K562 (cell line): ENCODE measurements around the gene SLC25A4. TPM values are rescaled to one million over a fixed set of nuclear protein-coding genes. Genes with fewer than 3 reads are reported as not detected.
A peak's percentile ranks its signal among the peaks of the same experiment; 100 is the strongest.

Experiments used
- CTBP1 ChIP-seq: fragments of 450-650 bp; IDR thresholded peaks from 2 replicates; pipeline ENCODE4 v1.6.1; 2016; ENCODE audit warnings: borderline replicate concordance
- KDM1A ChIP-seq, 2 experiments: fragments of 450-650 bp; IDR thresholded peaks; 2 replicates each; pipeline ENCODE4 v1.6.1; 2016; ENCODE audit warnings: mild to moderate bottlenecking in 2 of 2
- LCOR ChIP-seq: sonication (generic); formaldehyde crosslinking; IDR thresholded peaks from 2 replicates; pipeline ENCODE4 v1.8.0; 2022; ENCODE audit warnings: mild to moderate bottlenecking, missing genetic modification reagents
- NFE2 ChIP-seq: IDR thresholded peaks from 2 replicates; pipeline ENCODE4 v1.6.1; 2014; ENCODE audit warnings: antibody characterized with exemption, low read depth
- NFYB ChIP-seq: IDR thresholded peaks from 2 replicates; pipeline ENCODE4 v1.6.1; 2011; ENCODE audit warnings: mild to moderate bottlenecking, moderate library complexity; ENCODE audit not compliant: insufficient read length; ENCODE audit errors: extremely low read depth
- SNIP1 ChIP-seq: fragments of 450-650 bp; IDR thresholded peaks from 2 replicates; pipeline ENCODE4 v1.7.1; 2017; ENCODE audit warnings: low read depth, mild to moderate bottlenecking
- SOX6 ChIP-seq: fragments of 450-650 bp; IDR thresholded peaks from 2 replicates; pipeline ENCODE4 v1.6.1; 2014; ENCODE audit warnings: mild to moderate bottlenecking
- polyA plus RNA-seq, 8 experiments: library from polyadenylated mRNA; depleted of rRNA in 4 of 8; stranded (reverse) in 5 of 8; unstranded in 3 of 8; fragments of >200 nt; fragmentation: Nextera tagmentation in 2 of 8; fragmentation: Illumina TruSeq in 1 of 8; extraction: Ambion mirVana in 2 of 8; extraction: Trizol in 1 of 8; gene quantifications; 2 replicates each; pipeline versions ENCODE4 v1.2.1 to v1.2.3, GENCODE V29; 2011 to 2014; ENCODE audit warnings: inconsistent platforms in 1 of 8, missing spikeins in 1 of 8
- total RNA-seq, 7 experiments: library from RNA; depleted of rRNA in 6 of 7; stranded (reverse); fragments of >200 nt in 6 of 7; fragmentation: Illumina TruSeq in 2 of 7; extraction: Trizol in 2 of 7; gene quantifications; 2 replicates each; pipeline versions ENCODE4 v1.2.1 to v1.2.3, GENCODE V29; 2011 to 2021; ENCODE audit warnings: low replicate concordance in 1 of 7
- TF ChIP-seq, protein P1 (sequence below): fragments of 450-650 bp; formaldehyde crosslinking; IDR thresholded peaks from 2 replicates; pipeline ENCODE4 v1.4.0; 2022; ENCODE audit warnings: mild to moderate bottlenecking, moderate library complexity
- TF ChIP-seq, protein P2 (sequence below): fragments of 250-450 bp; sonication (Bioruptor Pico); IDR thresholded peaks from 2 replicates; pipeline ENCODE4 v1.4.0; 2020
- TF ChIP-seq, protein P3 (sequence below): fragments of 450-650 bp; IDR thresholded peaks from 2 replicates; pipeline ENCODE4 v1.6.1; 2016; ENCODE audit warnings: mild to moderate bottlenecking
- TF ChIP-seq, protein P4 (sequence below), 3 experiments: IDR thresholded peaks in 2 of 3; conservative IDR thresholded peaks in 1 of 3; 2 replicates each; pipeline ENCODE4 v1.5.1; 2011 to 2012; ENCODE audit warnings: low read length in 3 of 3, mild to moderate bottlenecking in 3 of 3, control low read depth in 2 of 3, improper control_type of control experiment in 1 of 3, inconsistent platforms in 1 of 3, low read depth in 1 of 3, mixed read lengths in 1 of 3, moderate library complexity in 1 of 3; ENCODE audit not compliant: insufficient read depth in 2 of 3
- TF ChIP-seq, protein P5 (sequence below): conservative IDR thresholded peaks from 2 replicates; pipeline ENCODE4 v1.6.1; 2011; ENCODE audit warnings: low read depth, mild to moderate bottlenecking, low read length; ENCODE audit not compliant: control insufficient read depth

The SLC25A4 gene
- total and polyA plus RNA-seq, 9 of the 15 experiments (the other 6 are each of a cell fraction or from before 2014, with no cell fraction given) = 8.3 to 28.6 (median 19.5) TPM

DNA sequence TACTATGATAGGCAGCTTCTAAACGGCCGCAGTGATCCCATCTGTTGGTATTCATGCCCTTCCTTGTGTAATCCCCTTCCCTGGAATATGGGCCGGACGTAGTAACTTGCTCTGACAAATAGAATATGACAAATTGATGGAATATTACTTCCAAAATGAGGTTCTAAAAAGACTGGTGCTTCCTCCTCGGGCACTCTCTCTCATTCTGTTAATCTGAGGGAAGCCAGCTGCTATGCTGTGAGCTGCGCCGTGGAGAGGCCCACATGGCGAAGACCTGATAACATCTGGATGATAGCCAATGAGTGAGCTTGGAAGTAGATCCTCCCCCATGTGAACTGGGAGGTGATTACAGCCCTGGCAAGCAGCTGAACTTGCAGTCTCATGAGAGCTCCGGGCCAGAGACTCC is 27.2 kb upstream of the SLC25A4 start (continued):
- TF ChIP-seq, protein P1, sequence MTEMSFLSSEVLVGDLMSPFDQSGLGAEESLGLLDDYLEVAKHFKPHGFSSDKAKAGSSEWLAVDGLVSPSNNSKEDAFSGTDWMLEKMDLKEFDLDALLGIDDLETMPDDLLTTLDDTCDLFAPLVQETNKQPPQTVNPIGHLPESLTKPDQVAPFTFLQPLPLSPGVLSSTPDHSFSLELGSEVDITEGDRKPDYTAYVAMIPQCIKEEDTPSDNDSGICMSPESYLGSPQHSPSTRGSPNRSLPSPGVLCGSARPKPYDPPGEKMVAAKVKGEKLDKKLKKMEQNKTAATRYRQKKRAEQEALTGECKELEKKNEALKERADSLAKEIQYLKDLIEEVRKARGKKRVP (CRISPR knock-in tag) = no peak
- TF ChIP-seq SNIP1 (no peak), KDM1A (IDR thresholded peaks at IDR 0.05) (peak; percentile 10 to 20; a peak in 1 of 4 replicates), CTBP1 (peak; percentile 53; the same call in 1 of the 2 replicates), LCOR (CRISPR knock-in tag) (no peak), NFYB (peak; percentile 91), NFE2 (peak; percentile 60; the same call in 1 of the 2 replicates), SOX6 (peak; percentile 61; the same call in 1 of the 2 replicates)
- TF ChIP-seq, protein P2, sequence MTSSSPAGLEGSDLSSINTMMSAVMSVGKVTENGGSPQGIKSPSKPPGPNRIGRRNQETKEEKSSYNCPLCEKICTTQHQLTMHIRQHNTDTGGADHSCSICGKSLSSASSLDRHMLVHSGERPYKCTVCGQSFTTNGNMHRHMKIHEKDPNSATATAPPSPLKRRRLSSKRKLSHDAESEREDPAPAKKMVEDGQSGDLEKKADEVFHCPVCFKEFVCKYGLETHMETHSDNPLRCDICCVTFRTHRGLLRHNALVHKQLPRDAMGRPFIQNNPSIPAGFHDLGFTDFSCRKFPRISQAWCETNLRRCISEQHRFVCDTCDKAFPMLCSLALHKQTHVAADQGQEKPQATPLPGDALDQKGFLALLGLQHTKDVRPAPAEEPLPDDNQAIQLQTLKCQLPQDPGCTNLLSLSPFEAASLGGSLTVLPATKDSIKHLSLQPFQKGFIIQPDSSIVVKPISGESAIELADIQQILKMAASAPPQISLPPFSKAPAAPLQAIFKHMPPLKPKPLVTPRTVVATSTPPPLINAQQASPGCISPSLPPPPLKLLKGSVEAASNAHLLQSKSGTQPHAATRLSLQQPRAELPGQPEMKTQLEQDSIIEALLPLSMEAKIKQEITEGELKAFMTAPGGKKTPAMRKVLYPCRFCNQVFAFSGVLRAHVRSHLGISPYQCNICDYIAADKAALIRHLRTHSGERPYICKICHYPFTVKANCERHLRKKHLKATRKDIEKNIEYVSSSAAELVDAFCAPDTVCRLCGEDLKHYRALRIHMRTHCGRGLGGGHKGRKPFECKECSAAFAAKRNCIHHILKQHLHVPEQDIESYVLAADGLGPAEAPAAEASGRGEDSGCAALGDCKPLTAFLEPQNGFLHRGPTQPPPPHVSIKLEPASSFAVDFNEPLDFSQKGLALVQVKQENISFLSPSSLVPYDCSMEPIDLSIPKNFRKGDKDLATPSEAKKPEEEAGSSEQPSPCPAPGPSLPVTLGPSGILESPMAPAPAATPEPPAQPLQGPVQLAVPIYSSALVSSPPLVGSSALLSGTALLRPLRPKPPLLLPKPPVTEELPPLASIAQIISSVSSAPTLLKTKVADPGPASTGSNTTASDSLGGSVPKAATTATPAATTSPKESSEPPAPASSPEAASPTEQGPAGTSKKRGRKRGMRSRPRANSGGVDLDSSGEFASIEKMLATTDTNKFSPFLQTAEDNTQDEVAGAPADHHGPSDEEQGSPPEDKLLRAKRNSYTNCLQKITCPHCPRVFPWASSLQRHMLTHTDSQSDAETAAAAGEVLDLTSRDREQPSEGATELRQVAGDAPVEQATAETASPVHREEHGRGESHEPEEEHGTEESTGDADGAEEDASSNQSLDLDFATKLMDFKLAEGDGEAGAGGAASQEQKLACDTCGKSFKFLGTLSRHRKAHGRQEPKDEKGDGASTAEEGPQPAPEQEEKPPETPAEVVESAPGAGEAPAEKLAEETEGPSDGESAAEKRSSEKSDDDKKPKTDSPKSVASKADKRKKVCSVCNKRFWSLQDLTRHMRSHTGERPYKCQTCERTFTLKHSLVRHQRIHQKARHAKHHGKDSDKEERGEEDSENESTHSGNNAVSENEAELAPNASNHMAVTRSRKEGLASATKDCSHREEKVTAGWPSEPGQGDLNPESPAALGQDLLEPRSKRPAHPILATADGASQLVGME (CRISPR knock-in tag) = no peak
- TF ChIP-seq, protein P3, sequence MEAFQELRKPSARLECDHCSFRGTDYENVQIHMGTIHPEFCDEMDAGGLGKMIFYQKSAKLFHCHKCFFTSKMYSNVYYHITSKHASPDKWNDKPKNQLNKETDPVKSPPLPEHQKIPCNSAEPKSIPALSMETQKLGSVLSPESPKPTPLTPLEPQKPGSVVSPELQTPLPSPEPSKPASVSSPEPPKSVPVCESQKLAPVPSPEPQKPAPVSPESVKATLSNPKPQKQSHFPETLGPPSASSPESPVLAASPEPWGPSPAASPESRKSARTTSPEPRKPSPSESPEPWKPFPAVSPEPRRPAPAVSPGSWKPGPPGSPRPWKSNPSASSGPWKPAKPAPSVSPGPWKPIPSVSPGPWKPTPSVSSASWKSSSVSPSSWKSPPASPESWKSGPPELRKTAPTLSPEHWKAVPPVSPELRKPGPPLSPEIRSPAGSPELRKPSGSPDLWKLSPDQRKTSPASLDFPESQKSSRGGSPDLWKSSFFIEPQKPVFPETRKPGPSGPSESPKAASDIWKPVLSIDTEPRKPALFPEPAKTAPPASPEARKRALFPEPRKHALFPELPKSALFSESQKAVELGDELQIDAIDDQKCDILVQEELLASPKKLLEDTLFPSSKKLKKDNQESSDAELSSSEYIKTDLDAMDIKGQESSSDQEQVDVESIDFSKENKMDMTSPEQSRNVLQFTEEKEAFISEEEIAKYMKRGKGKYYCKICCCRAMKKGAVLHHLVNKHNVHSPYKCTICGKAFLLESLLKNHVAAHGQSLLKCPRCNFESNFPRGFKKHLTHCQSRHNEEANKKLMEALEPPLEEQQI = peak; percentile 79; the same call in 1 of the 2 replicates
- TF ChIP-seq, protein P4, sequence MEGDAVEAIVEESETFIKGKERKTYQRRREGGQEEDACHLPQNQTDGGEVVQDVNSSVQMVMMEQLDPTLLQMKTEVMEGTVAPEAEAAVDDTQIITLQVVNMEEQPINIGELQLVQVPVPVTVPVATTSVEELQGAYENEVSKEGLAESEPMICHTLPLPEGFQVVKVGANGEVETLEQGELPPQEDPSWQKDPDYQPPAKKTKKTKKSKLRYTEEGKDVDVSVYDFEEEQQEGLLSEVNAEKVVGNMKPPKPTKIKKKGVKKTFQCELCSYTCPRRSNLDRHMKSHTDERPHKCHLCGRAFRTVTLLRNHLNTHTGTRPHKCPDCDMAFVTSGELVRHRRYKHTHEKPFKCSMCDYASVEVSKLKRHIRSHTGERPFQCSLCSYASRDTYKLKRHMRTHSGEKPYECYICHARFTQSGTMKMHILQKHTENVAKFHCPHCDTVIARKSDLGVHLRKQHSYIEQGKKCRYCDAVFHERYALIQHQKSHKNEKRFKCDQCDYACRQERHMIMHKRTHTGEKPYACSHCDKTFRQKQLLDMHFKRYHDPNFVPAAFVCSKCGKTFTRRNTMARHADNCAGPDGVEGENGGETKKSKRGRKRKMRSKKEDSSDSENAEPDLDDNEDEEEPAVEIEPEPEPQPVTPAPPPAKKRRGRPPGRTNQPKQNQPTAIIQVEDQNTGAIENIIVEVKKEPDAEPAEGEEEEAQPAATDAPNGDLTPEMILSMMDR (IDR thresholded peaks at IDR 0.05 in 2 of 3, conservative IDR thresholded peaks at IDR 0.05 in 1 of 3; ENCODE audit: insufficient read depth in 2 of 3, low read depth in 1 of 3, low read length in 3 of 3) = no peak
- TF ChIP-seq, protein P5, sequence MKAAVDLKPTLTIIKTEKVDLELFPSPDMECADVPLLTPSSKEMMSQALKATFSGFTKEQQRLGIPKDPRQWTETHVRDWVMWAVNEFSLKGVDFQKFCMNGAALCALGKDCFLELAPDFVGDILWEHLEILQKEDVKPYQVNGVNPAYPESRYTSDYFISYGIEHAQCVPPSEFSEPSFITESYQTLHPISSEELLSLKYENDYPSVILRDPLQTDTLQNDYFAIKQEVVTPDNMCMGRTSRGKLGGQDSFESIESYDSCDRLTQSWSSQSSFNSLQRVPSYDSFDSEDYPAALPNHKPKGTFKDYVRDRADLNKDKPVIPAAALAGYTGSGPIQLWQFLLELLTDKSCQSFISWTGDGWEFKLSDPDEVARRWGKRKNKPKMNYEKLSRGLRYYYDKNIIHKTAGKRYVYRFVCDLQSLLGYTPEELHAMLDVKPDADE = no peak
